ENCODE data around the gene ZBTB43. TPM values are rescaled to one million over a fixed set of nuclear protein-coding genes. Genes with fewer than 3 reads are reported as not detected.

ZBTB43 gene
- total and polyA plus RNA-seq, 2 of the 4 experiments (the other 2 are of a cell fraction) = 4.5 to 15.1 TPM

GRCh38 chr9:126872516-126872915 is 67.7 kb downstream of the ZBTB43 start:
- ATAC-seq (ENCODE audit: low read depth) (no peak), DNase-seq (no peak)
- BruUV-seq (replicated peaks) = no TSS peak
- H3K79me1 ChIP-seq (ENCODE audit: low read depth in 1 of 2, low read length in 2 of 2) = peaks cover 23 to 66% of the 10 kb centered on the region in 2 experiments
- H3K4me2 ChIP-seq (ENCODE audit: low read depth, low read length) = no peak overlapping the region
- no peak overlapping the region for H3K27ac ChIP-seq (ENCODE audit: insufficient read depth, low read length)
- peaks cover 7% of the 10 kb centered on the region for H3K4me1 ChIP-seq (ENCODE audit: control insufficient read depth, insufficient read depth, low read length)
- no peak overlapping the region for H2BK20ac ChIP-seq (ENCODE audit: low read depth, low read length)
- no peak overlapping the region for H4K8ac ChIP-seq (ENCODE audit: low read depth in 2 of 2, low read length in 2 of 2)
- no peak overlapping the region for H4K5ac ChIP-seq (ENCODE audit: low read depth, low read length)
- no peak overlapping the region for H2AK9ac ChIP-seq (replicated peaks; ENCODE audit: low read depth, low read length, poor library complexity)
- H3K18ac ChIP-seq (ENCODE audit: low read depth, low read length) = no peak overlapping the region
- POLR2A ChIA-PET (ENCODE audit: unreplicated experiment) = no interaction called here
- no peak overlapping the region for H2AK5ac ChIP-seq (ENCODE audit: low read depth, low read length)
- no peak overlapping the region for H3K4ac ChIP-seq (ENCODE audit: low read depth, low read length)
- no peak overlapping the region for H3K4me3 ChIP-seq (ENCODE audit: insufficient read depth, low read depth, low read length)
- H3K9me1 ChIP-seq (ENCODE audit: insufficient read depth, low read length) = peaks cover 13% of the 10 kb centered on the region
- H3K9ac ChIP-seq (ENCODE audit: low read depth, low read length) = no peak overlapping the region
- H3K9me3 ChIP-seq (ENCODE audit: control insufficient read depth, insufficient read depth, low read length) = no peaks in the 10 kb centered on the region
- CTCF ChIA-PET = interaction anchor here (0.6 kb wide), 1 partner anchor 10 kb away, joined by 3 read pairs; no protein-coding TSS in a partner anchor
- no peak overlapping the region for H4K91ac ChIP-seq (ENCODE audit: insufficient read depth, low read depth, low read length)
- intact Hi-C loops (cut with micrococcal nuclease) (loop anchor here (10.0 kb wide), 1 partner anchor 348 kb away; no protein-coding TSS in a partner anchor), in situ Hi-C loops (cut with MboI; ENCODE audit: low sequenced_read_pairs) (no loop called here), dilution Hi-C loops (cut with HindIII; ENCODE audit: low sequenced_read_pairs, unreplicated experiment) (no loop called here)
- no peak overlapping the region for H3K23ac ChIP-seq (ENCODE audit: low read depth, low read length)
- no peak overlapping the region for H3K14ac ChIP-seq (replicated peaks; ENCODE audit: low read depth, low read length)
- WGBS, 2 experiments (ENCODE audit: extremely low coverage in 2 of 2, insufficient read length in 1 of 2) = no CpG with 5 or more reads among the region's 4 CpGs
- no peak overlapping the region for H3K56ac ChIP-seq (ENCODE audit: extremely low read depth, insufficient read depth, low read length)
- no peak overlapping the region for H2BK15ac ChIP-seq (ENCODE audit: low read depth, low read length)
- H3K36me3 ChIP-seq (ENCODE audit: control insufficient read depth, insufficient read depth, low read length) = peaks cover 9% of the 10 kb centered on the region
- peaks cover 52% of the 10 kb centered on the region for H4K20me1 ChIP-seq (ENCODE audit: insufficient read depth, low read length)
- H3K27me3 ChIP-seq (ENCODE audit: control insufficient read depth, insufficient read depth, low read length) = no peaks in the 10 kb centered on the region
- H2BK5ac ChIP-seq (ENCODE audit: low read depth, low read length, poor library complexity, severe bottlenecking) = no peak overlapping the region
- TF ChIP-seq CHD1 (IDR thresholded peaks at IDR 0.05; ENCODE audit: low read depth, low read length) (no peak), CTCF (conservative IDR thresholded peaks at IDR 0.05; ENCODE audit: low read depth, low read length) (no peak), FOS (IDR thresholded peaks at IDR 0.05; ENCODE audit: low read depth, low read length) (no peak), RAD21 (IDR thresholded peaks at IDR 0.05; ENCODE audit: low read length) (no peak), NFE2L2 (IDR thresholded peaks at IDR 0.05; ENCODE audit: low read depth, low read length) (no peak), USF2 (IDR thresholded peaks at IDR 0.05; ENCODE audit: low read depth, low read length) (no peak), MAZ (IDR thresholded peaks at IDR 0.05; ENCODE audit: borderline replicate concordance, low read depth, low read length) (no peak), SMC3 (IDR thresholded peaks at IDR 0.05; ENCODE audit: low read depth, low read length) (no peak), BHLHE40 (IDR thresholded peaks at IDR 0.05; ENCODE audit: low read depth, low read length) (no peak), ELK1 (IDR thresholded peaks at IDR 0.05; ENCODE audit: borderline replicate concordance, low read depth, low read length) (no peak), RFX5 (IDR thresholded peaks at IDR 0.05; ENCODE audit: low read depth, low read length) (no peak), CEBPB (IDR thresholded peaks at IDR 0.05; ENCODE audit: low read depth, low read length) (no peak)
- no peak overlapping the region for H2AFZ ChIP-seq (replicated peaks; ENCODE audit: low read length, poor library complexity)
- no peak overlapping the region for H2BK120ac ChIP-seq (ENCODE audit: low read depth, low read length)

Measured in IMR-90 (cell line).